ENCODE data around the gene CMBL.
A peak's percentile ranks its signal among the peaks of the same experiment; 100 is the strongest.
"Not testable (repeated sequence)": the region's sequence is repeated elsewhere in the genome, so short reads cannot be mapped to it uniquely, and the experiment has no call there.

CMBL gene

DNA sequence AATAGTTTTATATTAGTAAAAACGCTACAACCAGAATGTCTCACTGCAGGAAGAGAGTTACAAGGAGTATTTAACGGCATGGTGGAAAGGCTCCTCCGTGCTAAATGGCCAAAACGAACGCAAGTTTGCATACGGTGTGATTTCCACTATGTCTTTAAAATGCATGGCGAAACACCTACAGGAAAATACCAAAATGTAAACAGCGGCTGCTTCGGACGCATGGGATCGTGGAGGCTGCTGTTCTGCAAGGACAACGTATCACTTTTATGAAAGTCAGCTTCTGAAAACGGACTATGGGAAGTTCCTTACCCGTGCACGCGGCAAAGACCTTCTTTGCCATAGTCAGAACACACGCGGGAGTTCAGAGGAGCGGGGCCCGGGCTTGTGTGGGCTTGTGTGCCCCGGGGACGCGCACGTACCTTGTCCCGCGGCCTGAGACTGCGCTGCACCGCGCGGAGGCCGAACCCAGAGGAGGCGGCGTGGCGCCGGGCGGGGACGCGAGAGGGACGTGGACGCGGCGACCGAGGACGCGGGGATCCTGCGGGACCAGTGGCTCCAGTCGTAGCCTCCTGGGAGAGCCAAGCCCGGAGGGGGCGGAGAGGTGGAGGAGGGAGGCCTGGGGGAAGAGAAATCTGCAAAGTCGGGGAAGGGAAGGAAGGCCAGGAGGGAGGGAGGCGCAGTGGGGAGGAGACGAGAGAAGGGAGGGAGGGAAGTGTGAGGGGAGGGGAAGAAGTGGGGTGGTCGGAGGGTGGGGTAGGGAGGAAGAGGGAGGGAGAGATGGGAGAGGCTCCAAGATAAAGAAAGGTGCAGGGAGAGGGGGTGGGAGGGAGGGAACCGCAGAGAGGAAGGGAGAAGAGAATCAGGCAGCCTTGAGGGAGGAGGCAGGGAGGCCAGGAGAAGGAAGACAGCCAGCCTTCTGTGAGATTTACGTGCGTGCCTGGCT, at the start of gene CMBL:
CMBL (minus strand) TSS at position 697 of the 943 bp plus-strand sequence. CDS start 17,140 bp downstream, outside the sequence.
- Mint-ChIP-seq H3K27ac (peak within 1 kb of the TSS in 1 of 2 donors; percentile 84), H3K27me3 (peaks cover 44% of the 10 kb centered on the region), H3K9me3 (no peaks in the 10 kb centered on the region), H3K4me1 (peaks cover 12% of the 10 kb centered on the region), H3K4me3 (peak within 1 kb of the TSS; percentile 86 to 92)
- peak in 1 of 2 donors; percentile 26 for DNase-seq
- peak; percentile 86 for ATAC-seq

DNA sequence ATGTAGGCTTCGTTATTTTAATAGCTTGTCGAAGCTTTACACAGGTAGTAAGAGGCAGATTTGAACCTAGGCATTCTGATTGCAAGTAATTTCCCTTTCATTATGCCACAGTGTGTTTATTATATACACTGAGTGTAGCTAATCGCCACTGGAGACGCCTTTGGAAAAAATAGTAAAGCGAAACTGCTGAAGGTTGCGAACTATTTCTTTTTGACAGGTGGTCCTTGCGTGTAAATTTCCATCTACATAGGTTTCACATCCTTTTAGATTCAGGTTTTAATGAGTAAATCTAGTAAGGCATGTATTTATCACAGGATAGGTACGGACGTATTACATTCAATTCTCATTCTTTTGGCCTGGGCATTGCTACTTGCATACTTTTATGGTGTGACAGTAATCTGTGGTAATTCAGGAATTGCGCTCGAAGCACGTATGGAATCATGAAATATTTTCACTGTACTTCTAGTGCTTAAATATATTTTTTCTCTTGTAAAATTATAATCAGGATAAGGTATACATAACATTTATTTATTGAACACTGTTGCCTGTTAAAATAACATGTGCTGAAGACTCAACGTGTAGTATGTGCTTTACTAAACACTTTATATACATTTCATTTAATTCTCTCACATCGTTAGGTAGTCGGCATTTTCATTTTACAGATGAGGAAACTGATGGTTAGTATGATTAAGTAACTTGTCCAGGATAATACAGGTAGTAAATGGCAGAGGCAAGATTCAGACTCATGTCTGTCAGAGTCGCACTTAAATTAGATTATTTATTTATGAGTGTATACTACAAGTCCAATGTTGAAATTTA, 47.6 kb upstream of the CMBL start:
- Mint-ChIP-seq H3K4me1 (peaks cover 42% of the 10 kb centered on the region), H3K4me3 (peak overlapping the region; percentile 94 to 99), H3K9me3 (no peaks in the 10 kb centered on the region), H3K27ac (peak overlapping the region; percentile 100), H3K27me3 (no peaks in the 10 kb centered on the region)
- peak; percentile 30 to 48 for DNase-seq
- ATAC-seq: peak; percentile 47

- ATAC-seq: peak; percentile 37
- peaks cover 35% of the 10 kb centered on the region for H3K4me1 Mint-ChIP-seq
- DNase-seq: peak; percentile 61 to 65
- no peaks in the 10 kb centered on the region for H3K9me3 Mint-ChIP-seq
- peak overlapping the region; percentile 100 for H3K27ac Mint-ChIP-seq
- H3K4me3 Mint-ChIP-seq: peak overlapping the region; percentile 94 to 99
- H3K27me3 Mint-ChIP-seq: no peaks in the 10 kb centered on the region
Measured at GRCh38 chr5:10354048-10354872, 46.6 kb upstream of the CMBL start.

- H3K27me3 Mint-ChIP-seq: no peaks in the 10 kb centered on the region
- H3K9me3 Mint-ChIP-seq: no peaks in the 10 kb centered on the region
- peak within 1 kb of the TSS; percentile 94 to 99 for H3K4me3 Mint-ChIP-seq
- peak within 1 kb of the TSS; percentile 100 for H3K27ac Mint-ChIP-seq
- ATAC-seq (peak; percentile 91), DNase-seq (peak; percentile 94)
- peaks cover 35% of the 10 kb centered on the region for H3K4me1 Mint-ChIP-seq
Measured at GRCh38 chr5:10353241-10354047, 45.7 kb upstream of the CMBL start, which contains the start of gene MARCHF6. MARCHF6 (plus strand) TSS chr5:10353695; CDS start chr5:10353899, 204 bp downstream.

DNA sequence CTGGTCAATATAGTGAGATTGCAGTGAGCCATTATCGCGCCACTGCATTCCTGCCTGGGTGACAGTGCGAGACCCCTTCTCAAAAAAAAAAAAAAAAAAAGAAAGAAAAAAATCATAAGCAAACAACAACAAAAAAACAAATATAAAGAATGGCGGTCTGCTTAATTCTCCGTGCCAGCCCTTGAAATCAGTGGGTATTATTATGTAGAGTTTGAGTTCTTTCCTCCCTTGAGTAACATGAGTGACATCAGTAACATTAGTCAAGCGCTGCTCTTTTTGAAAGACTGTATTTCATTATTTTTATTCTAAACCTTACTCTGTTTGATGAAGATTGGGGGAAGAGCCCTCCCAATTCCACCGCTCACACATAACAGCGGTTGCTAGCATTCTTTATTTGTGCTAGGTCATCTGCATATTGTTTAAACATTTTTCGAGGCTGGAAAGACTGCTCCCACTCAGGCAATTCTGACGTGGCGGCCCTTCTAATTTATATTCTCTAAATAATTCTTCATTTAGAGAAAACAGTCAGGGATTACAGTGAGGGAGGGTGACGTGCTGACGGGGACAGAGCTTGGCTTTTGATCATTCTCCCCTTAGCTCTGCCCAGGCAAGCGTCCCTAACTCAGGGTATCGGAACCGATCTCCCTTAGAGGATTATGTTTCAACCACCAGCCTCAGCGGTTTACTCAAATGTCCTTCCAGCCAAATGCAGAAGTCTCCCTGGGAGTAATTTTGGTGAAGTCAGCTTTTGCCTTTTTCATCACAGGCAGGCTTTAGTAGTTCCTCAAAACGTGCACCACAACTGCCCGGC, 44.9 kb upstream of the CMBL start:
- DNase-seq (peak in 1 of 2 donors; percentile 24), ATAC-seq (peak; percentile 16)
- peaks cover 28% of the 10 kb centered on the region for H3K4me1 Mint-ChIP-seq
- no peaks in the 10 kb centered on the region for H3K9me3 Mint-ChIP-seq
- no peaks in the 10 kb centered on the region for H3K27me3 Mint-ChIP-seq
- peak overlapping the region; percentile 98 to 99 for H3K27ac Mint-ChIP-seq
- peak overlapping the region; percentile 93 to 96 for H3K4me3 Mint-ChIP-seq

DNA sequence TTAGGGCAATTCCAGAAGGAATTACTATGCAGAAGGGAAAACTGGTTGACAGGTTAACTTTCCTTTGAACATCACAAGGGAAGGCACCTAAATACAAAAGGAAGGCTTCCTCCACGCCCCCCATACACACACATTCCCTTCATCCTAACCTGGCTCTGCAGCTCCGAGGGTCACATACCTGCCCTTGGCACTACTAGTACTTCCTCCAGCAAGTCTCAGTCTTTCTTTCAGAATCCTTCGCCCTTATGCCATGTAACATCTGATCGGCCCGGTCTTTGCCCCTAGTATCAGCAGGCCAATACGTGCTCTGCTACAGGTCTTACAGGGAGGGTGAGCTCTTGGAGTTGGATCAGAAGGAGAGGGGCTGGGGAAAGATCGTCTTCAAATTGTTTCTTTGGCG, 44.2 kb upstream of the CMBL start:
- Mint-ChIP-seq H3K27me3 (no peaks in the 10 kb centered on the region), H3K4me1 (peaks cover 21% of the 10 kb centered on the region), H3K4me3 (peak overlapping the region; percentile 50 to 93), H3K9me3 (no peaks in the 10 kb centered on the region), H3K27ac (peak overlapping the region; percentile 23 to 42)
- DNase-seq: no peak
- ATAC-seq: no peak

DNA sequence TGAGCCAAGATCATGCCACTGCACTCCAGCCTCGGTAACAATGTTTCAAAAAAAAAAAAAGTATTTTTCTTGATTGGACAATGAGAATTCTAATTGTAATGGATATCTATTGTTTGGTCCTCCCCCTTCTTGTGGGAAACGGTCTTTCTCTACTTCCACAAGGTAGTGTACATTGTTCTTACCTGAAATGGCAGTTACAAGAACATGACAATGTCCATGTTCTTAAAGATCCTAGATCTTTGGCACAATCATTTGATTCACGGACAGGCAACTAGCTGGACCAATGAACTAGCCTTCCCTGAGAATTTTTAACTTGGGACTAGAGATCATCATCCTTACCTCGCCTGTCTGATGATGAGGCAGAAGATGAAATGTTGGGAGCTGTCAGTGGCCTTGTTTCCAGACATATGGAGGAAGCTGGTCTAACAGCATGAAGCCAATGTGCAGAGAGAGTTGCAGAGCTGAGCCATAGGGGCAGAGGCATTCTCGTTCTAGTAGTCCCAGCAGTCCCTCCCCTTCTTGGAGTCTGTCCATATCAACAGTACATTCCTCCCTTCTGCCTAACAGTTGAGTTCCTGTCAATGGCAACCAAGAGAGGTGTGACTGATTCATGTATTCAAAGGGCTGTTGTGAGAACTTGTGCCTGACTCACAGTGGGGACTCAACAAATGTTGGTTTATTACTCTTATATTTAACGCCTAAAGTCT, 43.6 kb upstream of the CMBL start:
- DNase-seq (no peak), ATAC-seq (no peak)
- Mint-ChIP-seq H3K4me3 (no peak overlapping the region), H3K27me3 (no peaks in the 10 kb centered on the region), H3K27ac (no peak overlapping the region), H3K9me3 (no peaks in the 10 kb centered on the region), H3K4me1 (peaks cover 16% of the 10 kb centered on the region)

DNA sequence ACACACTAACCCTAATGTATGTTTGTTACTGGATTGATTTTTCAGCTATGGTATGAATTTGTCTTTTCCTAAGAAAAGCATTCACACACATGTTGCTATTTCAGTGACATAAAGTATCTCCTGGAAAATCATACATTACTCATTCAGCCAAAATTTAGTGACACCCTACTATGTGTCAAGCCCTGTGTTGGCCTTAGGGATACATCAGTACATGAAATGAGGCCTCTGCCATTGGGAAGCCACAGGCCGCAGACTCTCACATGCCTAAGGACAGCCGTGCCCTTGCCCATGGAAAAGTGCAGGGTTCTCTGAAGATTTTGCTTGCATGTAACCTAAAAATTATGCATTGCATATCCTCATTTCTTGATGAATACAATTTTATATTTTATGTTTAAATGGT, 40.6 kb upstream of the CMBL start:
- Mint-ChIP-seq H3K4me1 (peaks cover 16% of the 10 kb centered on the region), H3K4me3 (no peak overlapping the region), H3K27me3 (no peaks in the 10 kb centered on the region), H3K27ac (no peak overlapping the region), H3K9me3 (no peaks in the 10 kb centered on the region)
- ATAC-seq: no peak
- DNase-seq: no peak

DNA sequence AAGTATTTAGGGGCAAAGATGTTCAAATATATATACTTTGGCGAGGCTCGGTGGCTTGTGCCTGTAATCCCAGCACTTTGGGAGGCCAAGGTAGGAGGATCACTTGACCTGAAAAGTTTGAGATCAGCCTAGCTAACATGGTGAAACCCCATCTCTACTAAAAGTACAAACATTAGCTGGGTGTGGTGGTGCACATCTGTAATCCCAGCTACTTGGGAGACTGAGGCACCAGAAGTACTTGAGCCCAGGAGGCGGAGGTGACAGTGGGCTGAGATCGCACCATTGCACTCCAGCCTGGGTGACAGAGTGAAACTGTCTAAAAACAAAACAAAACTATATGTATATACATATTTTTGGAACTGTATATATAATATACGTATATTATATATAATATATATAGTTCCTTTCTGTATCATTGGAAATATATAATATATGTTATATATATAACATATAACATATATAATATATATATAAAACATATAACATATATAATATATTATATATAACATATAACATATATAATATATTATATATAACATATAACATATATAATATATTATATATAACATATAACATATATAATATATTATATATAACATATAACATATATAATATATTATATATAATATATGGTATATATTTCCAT, 36.9 kb upstream of the CMBL start:
- not testable (repeated sequence) for H3K27ac Mint-ChIP-seq, H3K4me3 Mint-ChIP-seq, H3K27me3 Mint-ChIP-seq, ATAC-seq, DNase-seq, H3K9me3 Mint-ChIP-seq, H3K4me1 Mint-ChIP-seq

DNA sequence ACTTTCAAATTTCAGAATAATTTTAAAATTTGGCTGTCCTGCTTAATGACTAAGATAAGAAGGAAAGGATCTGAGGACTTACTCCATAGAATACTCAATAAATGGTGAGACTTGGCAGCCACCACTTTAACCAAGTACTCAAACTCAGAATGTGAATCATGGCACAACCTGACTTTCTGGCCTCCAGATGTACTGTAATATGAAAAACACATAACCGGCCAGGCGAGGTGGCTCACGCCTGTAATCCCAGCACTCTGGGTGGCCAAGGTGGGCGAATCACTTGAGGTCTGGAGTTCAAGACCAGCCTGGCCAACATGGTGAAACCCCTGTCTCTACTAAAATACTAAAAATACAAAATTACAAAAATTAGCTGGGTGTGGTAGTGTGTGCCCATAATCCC, 35.8 kb upstream of the CMBL start:
- no peaks in the 10 kb centered on the region for H3K9me3 Mint-ChIP-seq
- DNase-seq (no peak), ATAC-seq (no peak)

DNA sequence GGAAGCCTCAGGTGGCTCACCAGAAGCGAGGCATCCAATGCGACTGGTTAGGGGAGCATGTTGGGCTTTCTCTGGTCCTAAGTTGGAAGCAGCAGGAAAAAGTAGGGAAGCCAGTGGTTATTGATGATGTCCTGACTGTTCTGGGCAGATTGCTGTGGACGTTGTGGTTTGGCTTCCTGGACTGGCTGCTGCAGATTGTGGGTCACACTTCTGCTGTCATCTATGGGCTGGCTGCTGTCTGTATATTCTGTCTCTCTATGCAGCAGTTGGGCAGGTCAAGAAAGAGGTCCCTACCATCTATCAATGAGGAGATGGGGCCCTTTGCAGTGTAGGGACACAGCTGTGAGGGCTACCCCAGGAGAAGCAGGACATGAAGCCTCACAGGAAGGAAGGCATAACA, 32.3 kb upstream of the CMBL start:
- no peak overlapping the region for H3K4me3 Mint-ChIP-seq
- no peak for ATAC-seq
- DNase-seq: no peak
- H3K27me3 Mint-ChIP-seq: peaks cover 10% of the 10 kb centered on the region
- no peaks in the 10 kb centered on the region for H3K4me1 Mint-ChIP-seq
- no peaks in the 10 kb centered on the region for H3K9me3 Mint-ChIP-seq
- H3K27ac Mint-ChIP-seq: peak overlapping the region in 1 of 2 donors; percentile 30

More for the DNA sequence above, 35.8 kb upstream of the CMBL start:
- no peaks in the 10 kb centered on the region for H3K27me3 Mint-ChIP-seq
- no peak overlapping the region for H3K4me3 Mint-ChIP-seq
- H3K4me1 Mint-ChIP-seq: no peaks in the 10 kb centered on the region
- no peak overlapping the region for H3K27ac Mint-ChIP-seq

- Mint-ChIP-seq H3K4me3 (no peak overlapping the region), H3K9me3 (no peaks in the 10 kb centered on the region), H3K4me1 (no peaks in the 10 kb centered on the region), H3K27me3 (peaks cover 17% of the 10 kb centered on the region), H3K27ac (no peak overlapping the region)
- no peak for ATAC-seq
- DNase-seq: no peak
Measured at GRCh38 chr5:10339058-10339811, 31.5 kb upstream of the CMBL start.

All from stimulated activated naive CD8-positive, alpha-beta T cell treated with anti-CD3 and anti-CD28 coated beads, Interleukin-15, amount 100 ng/mL, for 72 hours (primary cell).